ENCODE measurements around the gene VPS51. TPM values are rescaled to one million over a fixed set of nuclear protein-coding genes. Genes with fewer than 3 reads are reported as not detected.

Gene VPS51
- total and polyA plus RNA-seq, 10 of the 15 experiments (the other 5 are each of a cell fraction or from before 2014, with no cell fraction given) = 1.5 to 279 (median 53.2) TPM

DNA sequence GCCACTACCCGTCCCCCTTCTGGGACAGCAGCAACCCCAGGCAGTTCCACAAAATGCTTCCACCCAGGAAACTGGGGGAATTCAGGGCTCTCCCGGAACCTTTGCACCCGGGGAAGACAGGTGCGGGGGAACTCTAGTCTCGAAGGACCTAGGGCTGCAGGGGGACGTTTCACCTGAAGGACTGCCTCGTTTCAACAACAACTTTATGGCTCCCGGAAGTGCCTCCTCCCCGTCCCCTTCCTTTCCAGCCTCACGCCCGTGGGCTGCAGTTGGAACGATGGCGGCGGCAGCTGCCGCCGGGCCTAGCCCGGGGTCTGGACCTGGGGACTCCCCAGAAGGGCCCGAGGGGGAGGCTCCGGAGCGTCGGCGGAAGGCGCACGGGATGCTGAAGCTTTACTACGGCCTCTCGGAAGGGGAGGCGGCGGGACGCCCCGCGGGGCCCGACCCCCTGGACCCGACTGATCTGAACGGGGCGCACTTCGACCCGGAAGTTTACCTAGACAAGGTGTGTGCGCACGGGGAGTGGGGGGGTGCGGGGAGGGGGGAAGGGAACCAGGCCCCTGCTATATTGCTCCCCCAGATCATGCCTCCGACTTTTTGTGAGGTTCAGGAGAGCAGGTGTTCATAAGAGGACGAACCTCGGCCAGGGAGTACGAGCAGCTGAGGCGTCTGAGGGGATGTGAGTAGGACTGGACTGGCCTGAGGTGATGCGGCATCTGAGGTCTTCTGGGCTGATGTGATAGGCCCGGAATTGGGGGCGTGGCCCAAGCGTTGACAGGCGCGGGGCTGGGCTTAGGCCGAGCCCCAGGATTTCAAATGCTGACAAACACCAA lies at the start of gene VPS51 (continued):
- peak; percentile 64; the same call in 1 of the 2 replicates for TF ChIP-seq ZNF592 (IDR thresholded peaks at IDR 0.05)
- peak; percentile 97 for TF ChIP-seq CBX5 (IDR thresholded peaks at IDR 0.05; ENCODE audit: low read depth)
- peak; percentile 94 for TF ChIP-seq E2F8 (IDR thresholded peaks at IDR 0.05; ENCODE audit: low read depth, partially characterized antibody)
- no peak for TF ChIP-seq PAX8 (IDR thresholded peaks at IDR 0.05)
- no peak for TF ChIP-seq HDGF (IDR thresholded peaks at IDR 0.05)
- peak; percentile 46; the same call in 1 of the 2 replicates for TF ChIP-seq TCF3 (IDR thresholded peaks at IDR 0.05; ENCODE audit: borderline replicate concordance, insufficient read depth, low read depth, low read length)
- TF ChIP-seq JUNB (IDR thresholded peaks at IDR 0.05) = no peak; the same call in 1 of the 2 replicates
- TF ChIP-seq BHLHE40 (IDR thresholded peaks at IDR 0.05; ENCODE audit: borderline replicate concordance in 1 of 2, low read depth in 2 of 2, low read length in 1 of 2) = peak; percentile 32 to 71; a peak in 2 of 4 replicates
- peak; percentile 77 for TF ChIP-seq ZNF687 (IDR thresholded peaks at IDR 0.05)
- TF ChIP-seq SMARCA5 (IDR thresholded peaks at IDR 0.05) = peak; percentile 90
- no peak for TF ChIP-seq ZNF274 (IDR thresholded peaks at IDR 0.05; ENCODE audit: insufficient read depth, insufficient read length)
- TF ChIP-seq JUND (IDR thresholded peaks at IDR 0.05; ENCODE audit: low read depth, low read length) = no peak
- TF ChIP-seq EGR1 (IDR thresholded peaks at IDR 0.05; ENCODE audit: borderline replicate concordance in 1 of 2, low read depth in 2 of 2, low read length in 2 of 2) = peak; percentile 69 to 85
- TF ChIP-seq SP1 (IDR thresholded peaks at IDR 0.05; ENCODE audit: low read depth, low read length) = peak; percentile 87
- no peak for TF ChIP-seq SUPT20H (IDR thresholded peaks at IDR 0.05; ENCODE audit: borderline replicate concordance, control insufficient read depth, low read depth, low read length)
- TF ChIP-seq FOS (IDR thresholded peaks at IDR 0.05; ENCODE audit: borderline replicate concordance, extremely low read depth, insufficient read length) = no peak

All from GM12878 (cell line).